Gastroesophageal sphincter (tissue), 4 donors: ENCODE results near the gene PADI4. TPM values are rescaled to one million over a fixed set of nuclear protein-coding genes. Genes with fewer than 3 reads are reported as not detected.

Experiments
- ATAC-seq: fragments of 150-250 bp; one replicate; pipeline ENCODE4 v1.9.1; 2016; ENCODE audit warnings: mild to moderate bottlenecking, moderate library complexity
- H3K27ac ChIP-seq, 4 donors: fragments of 200-600 bp; sonication (generic) in 3 of 4; 1 replicate in 3 of 4; 2 replicates in 1 of 4; pipeline ENCODE4 v1.5.1; 2016 to 2019
- H3K27me3 ChIP-seq: fragments of 200-600 bp; sonication (generic); one replicate; pipeline ENCODE4 v1.5.1; 2019
- H3K36me3 ChIP-seq, 2 donors: fragments of 200-600 bp; sonication (generic); one replicate each; pipeline ENCODE4 v1.5.1; 2019; ENCODE audit warnings: control low read depth in 1 of 2
- H3K4me1 ChIP-seq, 3 donors: fragments of 200-600 bp; sonication (generic); 1 replicate in 2 of 3; 2 replicates in 1 of 3; pipeline ENCODE4 v1.5.1; 2016 to 2019; ENCODE audit warnings: control low read depth in 2 of 3
- H3K4me3 ChIP-seq, 2 donors: fragments of 200-600 bp; sonication (generic); one replicate each; pipeline ENCODE4 v1.5.1; 2019; ENCODE audit warnings: mild to moderate bottlenecking in 1 of 2, moderate library complexity in 1 of 2
- H3K9me3 ChIP-seq, 3 donors: fragments of 200-600 bp; sonication (generic); one replicate each; pipeline ENCODE4 v1.5.1; 2017 to 2019; ENCODE audit warnings: control low read depth in 2 of 3
- CTCF ChIP-seq, 4 experiments: fragments of 200-600 bp in 2 of 4; fragments of 450-650 bp in 2 of 4; sonication (generic) in 1 of 4; IDR thresholded peaks; one replicate each; pipeline ENCODE4 v1.5.1; 2017 to 2019; ENCODE audit warnings: antibody characterized with exemption in 4 of 4, mild to moderate bottlenecking in 2 of 4, moderate library complexity in 2 of 4
- EP300 ChIP-seq: sonication (generic); formaldehyde crosslinking; IDR thresholded peaks from one replicate; pipeline ENCODE4 v1.6.1; 2017; ENCODE audit warnings: antibody characterized with exemption, mild to moderate bottlenecking
- POLR2A ChIP-seq, 2 donors: fragments of 450-650 bp; IDR thresholded peaks; one replicate each; pipeline ENCODE4 v1.6.1; 2017; ENCODE audit warnings: antibody characterized with exemption in 2 of 2, mild to moderate bottlenecking in 2 of 2, moderate library complexity in 1 of 2
- POLR2AphosphoS5 ChIP-seq: sonication (generic); formaldehyde crosslinking; IDR thresholded peaks from one replicate; pipeline ENCODE4 v1.6.1; 2017; ENCODE audit warnings: antibody characterized with exemption
- WGBS, 2 donors: methylation state at CpG; one replicate each; pipeline ENCODE4 v1.1.5; 2018; ENCODE audit warnings: low coverage in 1 of 2; 5-methylcytosine and 5-hydroxymethylcytosine counted together
- total RNA-seq, 4 donors: library from RNA; depleted of rRNA; stranded (reverse); fragments of >200 nt; gene quantifications; one replicate each; pipeline ENCODE4 v1.1.0, GENCODE V29; 2016

Gene PADI4
- total RNA-seq, 4 donors from 2014 or later: 1.6 TPM; not detected in 3

GRCh38 chr1:17260738-17261137 is 47.3 kb upstream of the PADI4 start:
- H3K9me3 ChIP-seq: peaks cover 0 to 17% (median 0%) of the 10 kb centered on the region in 3 donors
- TF ChIP-seq EP300 (no peak), POLR2A (IDR thresholded peaks at IDR 0.05) (no peak), CTCF (IDR thresholded peaks at IDR 0.05) (no peak), POLR2AphosphoS5 (no peak)
- no peaks in the 10 kb centered on the region for H3K4me1 ChIP-seq
- peaks cover 61% of the 10 kb centered on the region for H3K27me3 ChIP-seq
- no peak overlapping the region for H3K27ac ChIP-seq
- H3K4me3 ChIP-seq: no peak overlapping the region
- no peak for ATAC-seq
- no peaks in the 10 kb centered on the region for H3K36me3 ChIP-seq
- 84% methylated on average over 4 of the region's 5 CpGs; no CpG with 5 or more reads in 1 of the 2 donors for WGBS, 2 donors

- no peak for TF ChIP-seq EP300
- TF ChIP-seq CTCF (IDR thresholded peaks at IDR 0.05): no peak
- no peak for TF ChIP-seq POLR2A (IDR thresholded peaks at IDR 0.05)
- no peak for TF ChIP-seq POLR2AphosphoS5
- Histone ChIP-seq H3K27ac (no peak overlapping the region), H3K4me1 (no peaks in the 10 kb centered on the region), H3K36me3 (no peaks in the 10 kb centered on the region), H3K27me3 (peaks cover 35% of the 10 kb centered on the region), H3K9me3 (peaks cover 0 to 17% (median 0%) of the 10 kb centered on the region in 3 donors), H3K4me3 (no peak overlapping the region)
- no peak for ATAC-seq
These were observed 44.1 kb upstream of the PADI4 start for GRCh38 chr1:17263936-17264335.

- H3K9me3 ChIP-seq: peaks cover 0 to 17% (median 0%) of the 10 kb centered on the region in 3 donors
- TF ChIP-seq POLR2A (IDR thresholded peaks at IDR 0.05): no peak
- TF ChIP-seq CTCF (IDR thresholded peaks at IDR 0.05): no peak
- TF ChIP-seq POLR2AphosphoS5: no peak
- no peaks in the 10 kb centered on the region for H3K36me3 ChIP-seq
- H3K4me3 ChIP-seq: no peak overlapping the region
- H3K4me1 ChIP-seq: no peaks in the 10 kb centered on the region
- ATAC-seq: no peak
- H3K27me3 ChIP-seq: peaks cover 30% of the 10 kb centered on the region
- 90 to 97% methylated on average over 3 to 5 of the region's 5 CpGs for WGBS, 2 donors
- no peak overlapping the region for H3K27ac ChIP-seq
These were observed 43.5 kb upstream of the PADI4 start for GRCh38 chr1:17264470-17264869.

GRCh38 chr1:17265162-17265561 is 42.8 kb upstream of the PADI4 start:
- Histone ChIP-seq H3K27ac (no peak overlapping the region), H3K4me1 (no peaks in the 10 kb centered on the region), H3K27me3 (peaks cover 23% of the 10 kb centered on the region), H3K4me3 (no peak overlapping the region), H3K9me3 (peaks cover 0 to 17% (median 0%) of the 10 kb centered on the region in 3 donors), H3K36me3 (no peaks in the 10 kb centered on the region)
- ATAC-seq: no peak
- TF ChIP-seq CTCF (IDR thresholded peaks at IDR 0.05) (no peak), EP300 (no peak), POLR2AphosphoS5 (no peak), POLR2A (IDR thresholded peaks at IDR 0.05) (no peak)
- WGBS, 2 donors: no CpG with 5 or more reads among the region's 2 CpGs

- 77 to 85% methylated on average over 3 to 4 of the region's 4 CpGs for WGBS, 2 donors
- no peak for TF ChIP-seq CTCF (IDR thresholded peaks at IDR 0.05)
- no peak for TF ChIP-seq POLR2AphosphoS5
- no peak for TF ChIP-seq POLR2A (IDR thresholded peaks at IDR 0.05)
- no peak for TF ChIP-seq EP300
- no peak for ATAC-seq
- H3K36me3 ChIP-seq: no peaks in the 10 kb centered on the region
- no peaks in the 10 kb centered on the region for H3K4me1 ChIP-seq
- H3K4me3 ChIP-seq: no peak overlapping the region
- peaks cover 0 to 17% (median 0%) of the 10 kb centered on the region in 3 donors for H3K9me3 ChIP-seq
- no peak overlapping the region for H3K27ac ChIP-seq
- peaks cover 15% of the 10 kb centered on the region for H3K27me3 ChIP-seq
These were observed 42.0 kb upstream of the PADI4 start for GRCh38 chr1:17265950-17266349.
